GM19324 (cell line): ENCODE results near the gene URGCP.

Experiments
- ATAC-seq: cut with Tn5 transposase; IDR thresholded peaks from one replicate; pipeline ENCODE4 v1.9.1; 2021; ENCODE audit warnings: mild to moderate bottlenecking, moderate library complexity; ENCODE audit not compliant: unreplicated experiment, low FRiP score

Gene URGCP, protein sequence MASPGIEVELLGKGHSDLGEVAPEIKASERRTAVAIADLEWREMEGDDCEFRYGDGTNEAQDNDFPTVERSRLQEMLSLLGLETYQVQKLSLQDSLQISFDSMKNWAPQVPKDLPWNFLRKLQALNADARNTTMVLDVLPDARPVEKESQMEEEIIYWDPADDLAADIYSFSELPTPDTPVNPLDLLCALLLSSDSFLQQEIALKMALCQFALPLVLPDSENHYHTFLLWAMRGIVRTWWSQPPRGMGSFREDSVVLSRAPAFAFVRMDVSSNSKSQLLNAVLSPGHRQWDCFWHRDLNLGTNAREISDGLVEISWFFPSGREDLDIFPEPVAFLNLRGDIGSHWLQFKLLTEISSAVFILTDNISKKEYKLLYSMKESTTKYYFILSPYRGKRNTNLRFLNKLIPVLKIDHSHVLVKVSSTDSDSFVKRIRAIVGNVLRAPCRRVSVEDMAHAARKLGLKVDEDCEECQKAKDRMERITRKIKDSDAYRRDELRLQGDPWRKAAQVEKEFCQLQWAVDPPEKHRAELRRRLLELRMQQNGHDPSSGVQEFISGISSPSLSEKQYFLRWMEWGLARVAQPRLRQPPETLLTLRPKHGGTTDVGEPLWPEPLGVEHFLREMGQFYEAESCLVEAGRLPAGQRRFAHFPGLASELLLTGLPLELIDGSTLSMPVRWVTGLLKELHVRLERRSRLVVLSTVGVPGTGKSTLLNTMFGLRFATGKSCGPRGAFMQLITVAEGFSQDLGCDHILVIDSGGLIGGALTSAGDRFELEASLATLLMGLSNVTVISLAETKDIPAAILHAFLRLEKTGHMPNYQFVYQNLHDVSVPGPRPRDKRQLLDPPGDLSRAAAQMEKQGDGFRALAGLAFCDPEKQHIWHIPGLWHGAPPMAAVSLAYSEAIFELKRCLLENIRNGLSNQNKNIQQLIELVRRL

GRCh38 chr7:43906331-43907010 lies at the start of gene URGCP:
URGCP (minus strand) TSS chr7:43906596; CDS start chr7:43906575, 21 bp downstream.
- ATAC-seq: peak; percentile 85

GRCh38 chr7:43956027-43956426 lies 49.6 kb upstream of the URGCP start:
- no peak for ATAC-seq

DNA sequence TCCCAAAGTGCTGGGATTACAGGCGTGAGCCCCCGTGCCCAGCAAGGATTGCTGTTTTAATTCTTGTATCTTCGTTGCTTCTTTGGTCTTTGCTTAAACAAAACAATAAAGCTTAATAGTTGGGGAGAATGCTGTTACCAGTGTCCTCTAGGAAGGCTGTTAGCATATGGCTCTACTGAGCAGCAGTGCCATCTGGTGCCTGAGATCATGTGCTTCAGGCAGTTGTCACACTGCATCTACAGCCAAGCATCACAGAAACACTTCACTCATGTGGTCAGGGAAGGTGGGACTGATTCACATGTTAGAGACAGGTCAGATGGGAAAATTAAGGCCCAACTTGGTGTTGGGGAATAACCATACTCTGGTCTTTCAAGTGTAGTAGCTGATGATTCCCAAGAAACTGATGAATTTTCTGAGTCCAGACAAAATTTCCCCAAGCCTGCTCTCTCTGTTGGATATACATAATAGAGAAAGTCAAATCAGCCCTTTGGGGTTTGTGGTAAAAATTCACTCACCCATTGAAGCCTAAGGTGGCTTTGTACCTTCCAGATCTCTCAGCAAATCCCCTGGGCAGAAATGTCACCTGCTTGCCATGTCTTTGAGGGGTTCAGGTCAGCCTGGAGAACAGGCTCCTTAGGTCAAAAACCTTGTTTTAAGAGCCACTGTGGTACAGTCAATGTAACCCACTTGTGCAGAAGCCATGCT lies 48.3 kb upstream of the URGCP start:
- peak; percentile 54 for ATAC-seq

DNA sequence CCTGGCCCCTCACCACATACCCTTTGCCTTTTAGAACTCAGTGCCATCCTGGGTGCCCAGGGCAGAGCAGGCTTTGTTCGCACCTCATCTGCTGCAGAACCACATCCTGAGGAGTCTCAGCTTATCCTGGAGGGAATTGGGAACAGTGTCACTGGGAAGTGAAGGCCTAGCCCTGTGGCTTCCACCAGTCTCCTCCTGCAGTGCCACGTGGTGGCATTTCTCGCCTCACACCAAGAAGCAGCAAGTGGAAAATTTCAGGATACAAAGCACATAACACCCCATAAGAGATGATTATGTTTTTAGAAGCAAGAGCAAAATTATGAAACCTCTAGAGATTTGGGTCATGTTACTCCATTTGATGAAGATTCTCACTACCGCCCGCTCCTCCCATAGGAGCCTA lies 46.7 kb upstream of the URGCP start:
- no peak for ATAC-seq

DNA sequence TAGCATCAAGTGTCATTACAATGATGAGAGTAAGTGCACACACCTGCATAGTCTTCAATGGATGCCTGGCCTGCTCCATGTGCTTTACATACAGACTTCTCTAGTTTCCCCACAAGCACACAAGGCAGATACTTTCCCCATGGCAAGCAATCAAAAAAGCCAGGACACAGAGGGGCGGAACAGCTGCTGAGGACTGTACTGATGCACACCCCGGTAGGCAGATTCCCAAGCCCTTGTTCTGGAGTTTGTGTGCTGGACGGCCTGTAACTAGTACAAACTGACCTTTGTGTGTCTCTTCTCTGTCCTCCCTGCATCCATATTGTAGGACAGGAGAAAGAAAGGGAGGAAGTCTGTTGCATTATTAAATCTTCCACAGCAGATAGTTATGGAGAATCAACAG lies 45.6 kb upstream of the URGCP start:
- no peak for ATAC-seq

DNA sequence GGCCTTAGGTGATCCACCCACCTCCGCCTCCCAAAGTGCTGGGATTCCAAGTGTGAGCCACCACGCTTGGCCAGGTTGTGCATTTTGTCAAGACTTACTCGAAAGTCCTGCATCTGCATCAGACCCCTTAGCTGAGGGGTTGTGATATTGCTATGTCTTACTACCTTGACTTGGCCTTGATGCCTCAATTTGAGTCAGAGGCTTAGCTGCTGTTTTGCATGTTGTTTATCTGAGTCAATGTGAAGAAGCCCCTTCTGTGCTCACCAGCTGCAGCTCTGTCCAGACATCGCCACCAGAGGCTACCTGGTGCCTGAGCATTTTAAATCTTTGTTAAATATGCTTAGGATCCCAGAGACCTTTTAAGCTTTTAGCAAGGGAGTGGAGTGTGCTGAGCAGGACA lies 37.9 kb upstream of the URGCP start:
- no peak for ATAC-seq

DNA sequence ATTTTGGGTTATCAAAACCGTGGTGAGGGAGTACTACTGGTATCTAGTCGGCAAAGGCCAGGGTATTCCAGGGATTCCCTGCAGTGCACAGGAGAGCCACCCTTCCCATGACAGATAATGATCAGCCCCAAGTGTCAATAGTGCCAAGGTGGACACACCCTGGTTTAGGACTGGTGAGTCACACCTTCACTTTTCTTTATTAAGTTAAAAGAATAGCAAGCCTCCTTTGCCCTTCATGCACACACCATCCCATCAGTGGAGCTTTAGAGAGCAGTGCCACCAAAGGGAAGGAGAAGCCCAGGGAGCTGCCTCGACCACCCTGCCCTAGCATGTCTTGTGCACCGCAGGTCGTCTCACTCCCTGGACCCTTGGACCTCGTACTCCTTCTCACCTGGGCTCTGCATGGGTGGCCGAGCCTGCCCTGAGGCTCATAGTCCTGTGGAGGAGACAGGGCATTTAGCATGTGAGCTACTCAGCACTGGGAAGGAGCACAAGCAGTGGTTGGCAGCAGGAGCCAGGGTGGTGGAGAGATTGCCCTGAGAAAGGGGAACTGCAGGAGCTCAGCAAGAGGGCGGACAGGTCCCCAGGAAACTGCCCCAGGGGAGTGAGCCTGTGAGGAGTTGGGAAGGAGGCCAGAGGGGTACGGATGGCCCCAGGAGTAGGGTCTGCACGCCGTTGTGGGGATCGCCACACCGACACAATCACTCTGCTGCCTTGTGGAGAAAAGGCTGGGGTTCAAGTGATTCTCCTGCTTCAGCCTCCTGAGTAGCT lies 37.2 kb upstream of the URGCP start:
- no peak for ATAC-seq

GRCh38 chr7:43942997-43943396 lies 36.6 kb upstream of the URGCP start:
- ATAC-seq: no peak

GRCh38 chr7:43942250-43942649 lies 35.9 kb upstream of the URGCP start:
- no peak for ATAC-seq

- no peak for ATAC-seq
These were observed 32.6 kb upstream of the URGCP start for GRCh38 chr7:43938892-43939482.

GRCh38 chr7:43937444-43937843 lies 31.0 kb upstream of the URGCP start:
- no peak for ATAC-seq

DNA sequence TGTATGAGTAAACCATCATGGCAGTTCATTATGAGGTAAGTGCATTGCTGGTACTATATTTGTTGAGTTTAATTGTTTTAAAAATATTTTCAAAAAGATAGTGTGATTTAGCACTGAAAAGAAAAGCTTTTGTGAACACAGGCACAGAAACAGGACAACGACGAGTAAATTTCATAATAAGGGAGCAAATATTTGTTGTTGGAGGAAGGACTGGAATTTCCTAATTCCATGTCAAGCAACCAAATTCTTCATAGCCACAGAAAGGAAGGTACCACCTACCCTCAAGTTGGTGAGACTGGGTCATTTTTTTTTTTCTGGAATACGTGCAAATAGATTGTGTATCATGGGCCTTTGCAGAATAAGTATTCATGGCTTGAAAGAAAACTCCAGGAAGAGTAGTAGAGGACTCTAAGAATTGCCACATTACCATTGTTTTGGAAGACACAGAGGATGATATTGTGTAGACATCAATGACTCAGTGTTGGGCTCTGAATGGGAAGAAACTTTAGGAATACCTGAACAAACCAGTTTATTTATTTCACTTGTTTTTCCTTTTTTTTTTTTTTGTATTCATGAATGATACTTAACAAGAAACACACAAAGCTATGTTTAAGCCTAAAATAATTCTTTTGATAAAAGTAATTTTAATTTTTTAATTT lies 27.6 kb upstream of the URGCP start:
- ATAC-seq: no peak

DNA sequence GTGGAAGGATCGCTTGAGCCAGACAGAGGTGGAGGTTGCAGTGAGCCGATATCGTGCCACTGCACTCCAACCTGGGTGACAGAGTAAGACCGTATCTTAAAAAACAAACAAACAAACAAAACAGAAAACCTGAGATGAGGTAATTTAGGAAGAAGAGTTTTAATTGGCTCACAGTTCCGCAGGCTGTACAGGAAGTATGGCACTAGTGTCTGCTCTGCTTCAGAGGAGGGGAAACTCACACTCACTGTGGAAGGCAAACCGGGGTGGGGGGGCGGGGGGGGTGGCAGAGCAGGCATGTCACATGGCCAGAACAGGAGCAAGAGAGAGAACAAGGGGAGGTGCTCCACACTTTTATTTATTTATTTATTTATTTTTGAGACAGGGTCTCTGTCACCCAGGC lies 24.9 kb upstream of the URGCP start:
- no peak for ATAC-seq

- no peak for ATAC-seq
These were observed 23.4 kb upstream of the URGCP start for GRCh38 chr7:43929529-43930457.

DNA sequence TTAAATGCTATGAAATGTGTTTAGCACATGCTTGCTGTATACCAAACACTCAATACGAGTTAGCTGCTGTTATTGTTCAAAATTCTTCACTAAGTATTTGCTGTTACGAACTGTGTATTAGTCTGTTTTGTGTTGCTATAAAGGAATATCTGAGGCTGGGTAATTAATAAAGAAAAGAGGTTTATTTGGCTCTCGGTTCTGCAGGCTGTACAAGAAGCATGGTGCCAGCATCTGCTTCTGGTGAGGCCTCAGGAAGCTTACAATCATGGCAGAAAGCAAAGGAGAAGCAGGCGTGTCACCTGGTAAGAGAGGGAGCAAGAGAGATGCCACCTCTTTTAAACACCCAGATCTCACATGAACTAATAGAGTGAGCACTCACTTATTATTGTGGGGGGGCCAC lies 21.4 kb upstream of the URGCP start:
- no peak for ATAC-seq

DNA sequence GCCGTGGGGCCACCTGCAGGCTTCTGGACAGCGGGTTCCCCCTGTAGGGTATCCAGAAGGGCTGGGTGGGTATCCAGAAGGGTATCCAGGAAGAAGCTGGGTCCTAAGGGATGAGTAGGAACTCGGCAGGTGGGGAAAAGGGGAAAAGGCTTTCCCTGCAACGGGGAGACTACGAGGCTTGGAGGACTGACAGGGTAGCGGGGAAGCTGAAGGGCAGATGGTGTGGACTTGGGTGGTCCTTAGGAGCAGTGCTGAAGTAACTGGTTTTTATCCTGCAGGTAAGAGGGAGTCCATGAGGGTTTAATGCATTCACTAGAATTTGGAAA lies 20.4 kb upstream of the URGCP start:
- peak; percentile 10 for ATAC-seq

DNA sequence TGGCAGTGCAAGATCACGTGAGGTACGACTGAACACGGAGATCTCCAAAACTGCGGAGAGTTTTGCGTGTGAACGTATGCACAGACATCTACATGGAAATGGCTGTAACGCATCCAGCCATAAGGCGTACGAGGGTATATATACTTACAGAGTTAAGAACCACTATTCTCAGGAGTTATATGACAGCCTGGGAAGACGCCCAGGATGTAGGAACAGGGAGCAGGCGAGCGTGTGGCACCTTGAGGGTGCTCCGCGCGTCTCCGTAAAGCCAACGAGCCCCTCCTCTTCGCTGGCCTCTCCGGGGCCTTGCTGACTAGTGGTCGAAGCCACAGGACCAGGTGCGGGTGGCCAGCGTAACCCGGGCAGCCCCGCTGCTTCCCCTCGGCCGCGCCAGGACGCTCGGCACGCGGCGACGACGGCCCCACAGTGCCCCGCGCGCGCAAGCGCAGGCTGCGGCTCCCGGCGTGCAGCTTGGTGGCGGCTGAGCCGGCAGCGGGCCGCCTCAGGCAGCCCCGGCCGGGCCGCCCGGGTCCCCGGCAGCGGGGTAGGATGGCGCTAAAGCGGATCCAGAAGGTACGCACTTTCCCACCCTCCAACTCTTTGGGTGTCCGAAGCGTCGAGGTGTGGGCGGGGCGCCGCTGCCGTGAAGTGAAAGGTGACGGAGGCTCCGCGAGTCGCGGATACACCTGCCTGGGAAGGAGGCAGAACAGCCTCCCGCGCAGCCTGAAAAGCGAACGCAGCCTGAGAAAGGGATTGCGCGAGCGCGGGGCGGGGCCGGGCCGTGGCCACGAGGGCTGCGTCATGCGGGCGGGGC lies 19.8 kb upstream of the URGCP start, which contains the start of gene UBE2D4:
TSS of gene UBE2D4 (plus strand) at position 453 of the 814 bp plus-strand sequence. CDS start at position 550, 97 bp downstream.
- ATAC-seq: peak; percentile 91
